H1 (cell line): ENCODE results near the gene DPEP1. TPM values are rescaled to one million over a fixed set of nuclear protein-coding genes. Genes with fewer than 3 reads are reported as not detected.

Source experiments
- CTCF ChIA-PET: fragments of 300-600 bp; sonication (Branson Sonifier 250); formaldehyde crosslinking; loops from one replicate; lab custom pipeline; 2021; ENCODE audit not compliant: partially characterized antibody; lab: Charles Lee
- POLR2A ChIA-PET: fragments of 300-600 bp; sonication (Branson Sonifier 250); formaldehyde crosslinking; loops from one replicate; lab custom pipeline; 2021; ENCODE audit warnings: inconsistent platforms; ENCODE audit not compliant: partially characterized antibody; lab: Charles Lee
- DNase-seq, 2 experiments: peaks; one replicate each; pipeline versions ENCODE4 v3.0.0 to v3.0.0-alpha.2; 2010 to 2022; ENCODE audit warnings: low spot score in 2 of 2, low read depth in 1 of 2, mixed read lengths in 1 of 2
- FAIRE-seq: peaks from 2 replicates; lab custom pipeline; 2011; peaks lifted over from hg19 to GRCh38; lab: Jason Lieb, UNC
- H2AFZ ChIP-seq: 2 replicates; pipeline ENCODE4 v1.8.1; 2012; ENCODE audit warnings: low read length, inconsistent platforms
- H2AK5ac ChIP-seq: 2 replicates; pipeline ENCODE4 v1.6.1; 2013; ENCODE audit warnings: low read depth, low read length
- H2BK120ac ChIP-seq: replicated peaks from 2 replicates; pipeline ENCODE3; 2013; ENCODE audit warnings: low read depth, low read length, inconsistent platforms
- H2BK12ac ChIP-seq: 2 replicates; pipeline ENCODE4 v1.6.1; 2013; ENCODE audit warnings: low read depth, low read length
- H2BK15ac ChIP-seq: 2 replicates; pipeline ENCODE4 v1.6.1; 2013; ENCODE audit warnings: low read length
- H2BK20ac ChIP-seq: 2 replicates; pipeline ENCODE4 v1.6.1; 2013; ENCODE audit warnings: low read length
- H2BK5ac ChIP-seq: 2 replicates; pipeline ENCODE4 v1.6.1; 2013; ENCODE audit warnings: low read depth, low read length
- H3K14ac ChIP-seq: 2 replicates; pipeline ENCODE4 v1.6.1; 2013; ENCODE audit warnings: inconsistent platforms; ENCODE audit not compliant: insufficient read length
- H3K18ac ChIP-seq: 2 replicates; pipeline ENCODE4 v1.6.1; 2013; ENCODE audit warnings: low read length; ENCODE audit errors: extremely low read depth
- H3K23ac ChIP-seq: 2 replicates; pipeline ENCODE4 v1.6.1; 2013; ENCODE audit warnings: inconsistent platforms; ENCODE audit not compliant: insufficient read length
- H3K23me2 ChIP-seq: 2 replicates; pipeline ENCODE4 v1.6.1; 2013; ENCODE audit warnings: low read depth, low read length
- H3K27ac ChIP-seq: 2 replicates; pipeline ENCODE4 v1.6.1; 2011; ENCODE audit warnings: low read depth, low read length, inconsistent platforms
- H3K27me3 ChIP-seq, 4 experiments: replicated peaks in 1 of 4; 1 replicate in 1 of 4; 2 replicates in 3 of 4; pipeline versions ENCODE4 v1.6.1 to v1.8.1; 2011 to 2013; ENCODE audit warnings: low read length in 3 of 4, mild to moderate bottlenecking in 3 of 4, inconsistent platforms in 2 of 4, mixed read lengths in 2 of 4, moderate library complexity in 1 of 4; ENCODE audit not compliant: control insufficient read depth in 3 of 4, insufficient read depth in 3 of 4; ENCODE audit errors: extremely low read depth in 1 of 4
- H3K36me3 ChIP-seq, 4 experiments: 2 replicates each; pipeline versions ENCODE4 v1.6.1 to v1.8.1; 2011 to 2013; ENCODE audit warnings: mild to moderate bottlenecking in 4 of 4, low read length in 3 of 4, moderate library complexity in 2 of 4, control low read depth in 1 of 4, inconsistent platforms in 1 of 4; ENCODE audit not compliant: insufficient read depth in 4 of 4, control insufficient read depth in 2 of 4
- H3K4ac ChIP-seq: replicated peaks from 2 replicates; pipeline ENCODE3; 2013; ENCODE audit warnings: low read length, low read depth, mixed read lengths, inconsistent platforms; ENCODE audit not compliant: insufficient read length
- H3K4me1 ChIP-seq, 4 experiments: replicated peaks in 1 of 4; 1 replicate in 1 of 4; 2 replicates in 3 of 4; pipeline versions ENCODE4 v1.6.1 to v1.8.1; 2011 to 2013; ENCODE audit warnings: low read length in 3 of 4, inconsistent platforms in 2 of 4, mixed read lengths in 1 of 4; ENCODE audit not compliant: insufficient read depth in 4 of 4, control insufficient read depth in 3 of 4
- H3K4me2 ChIP-seq, 2 experiments: 2 replicates each; pipeline versions ENCODE4 v1.6.1 to v1.8.1; 2011 to 2013; ENCODE audit warnings: low read depth in 2 of 2, low read length in 2 of 2, control low read depth in 1 of 2, inconsistent platforms in 1 of 2, mild to moderate bottlenecking in 1 of 2; ENCODE audit not compliant: insufficient read depth in 1 of 2
- H3K4me3 ChIP-seq, 4 experiments: fragments of 200-600, 300-600 bp in 1 of 4; sonication (generic), shearing (Covaris generic), sonication (Bioruptor Twin) in 1 of 4; 2 replicates each; pipeline versions ENCODE4 v1.5.1 to v1.8.1; 2011 to 2016; ENCODE audit warnings: low read length in 4 of 4, low read depth in 3 of 4, control low read depth in 2 of 4, inconsistent platforms in 2 of 4, mild to moderate bottlenecking in 2 of 4, mixed read lengths in 1 of 4, moderate library complexity in 1 of 4; ENCODE audit not compliant: insufficient read depth in 2 of 4; ENCODE audit errors: extremely low read depth in 1 of 4
- H3K56ac ChIP-seq: replicated peaks from 2 replicates; pipeline ENCODE3; 2013; ENCODE audit warnings: low read depth, mild to moderate bottlenecking, mixed read lengths, low read length, inconsistent platforms; ENCODE audit not compliant: insufficient read length
- H3K79me1 ChIP-seq: 2 replicates; pipeline ENCODE4 v1.6.1; 2013; ENCODE audit warnings: low read depth, low read length, control low read depth
- H3K79me2 ChIP-seq, 2 experiments: 2 replicates each; pipeline versions ENCODE4 v1.6.1 to v1.8.1; 2012 to 2013; ENCODE audit warnings: low read length in 2 of 2, mild to moderate bottlenecking in 2 of 2, inconsistent platforms in 1 of 2; ENCODE audit not compliant: insufficient read depth in 2 of 2, control insufficient read depth in 1 of 2
- H3K9ac ChIP-seq, 4 experiments: replicated peaks in 1 of 4; 1 replicate in 1 of 4; 2 replicates in 3 of 4; pipeline versions ENCODE4 v1.6.1 to v1.8.1; 2011 to 2013; ENCODE audit warnings: low read depth in 3 of 4, low read length in 3 of 4, control low read depth in 2 of 4, mild to moderate bottlenecking in 2 of 4, moderate library complexity in 2 of 4, inconsistent platforms in 1 of 4; ENCODE audit errors: extremely low read depth in 1 of 4
- H3K9me3 ChIP-seq, 2 experiments: 2 replicates each; pipeline versions ENCODE4 v1.6.1 to v1.8.1; 2012 to 2013; ENCODE audit warnings: mild to moderate bottlenecking in 2 of 2, moderate library complexity in 2 of 2, control low read depth in 1 of 2, inconsistent platforms in 1 of 2, low read depth in 1 of 2, low read length in 1 of 2, mixed read lengths in 1 of 2; ENCODE audit not compliant: insufficient read depth in 2 of 2
- H4K20me1 ChIP-seq, 2 experiments: replicated peaks in 1 of 2; 2 replicates each; pipeline versions ENCODE3 to v1.8.1; 2011 to 2013; ENCODE audit warnings: inconsistent platforms in 2 of 2, low read length in 2 of 2, mild to moderate bottlenecking in 1 of 2; ENCODE audit not compliant: insufficient read depth in 2 of 2, control insufficient read depth in 1 of 2
- H4K5ac ChIP-seq: 2 replicates; pipeline ENCODE4 v1.6.1; 2013; ENCODE audit warnings: low read length, low read depth, mixed read lengths, inconsistent platforms; ENCODE audit not compliant: insufficient read length
- H4K8ac ChIP-seq: 2 replicates; pipeline ENCODE4 v1.8.0; 2013; ENCODE audit warnings: mild to moderate bottlenecking, moderate library complexity, low read length, inconsistent platforms; ENCODE audit not compliant: insufficient read depth; ENCODE audit errors: extremely low read depth
- H4K91ac ChIP-seq: replicated peaks from 2 replicates; pipeline ENCODE3; 2013; ENCODE audit warnings: low read length, mixed read lengths, inconsistent platforms; ENCODE audit not compliant: insufficient read length
- BACH1 ChIP-seq: IDR thresholded peaks from 2 replicates; pipeline ENCODE4 v1.6.1; 2012; ENCODE audit warnings: low read length, improper control_type of control experiment
- BRCA1 ChIP-seq: IDR thresholded peaks from 2 replicates; pipeline ENCODE4 v1.6.1; 2012; ENCODE audit warnings: low read depth, low read length, improper control_type of control experiment
- CHD1 ChIP-seq: IDR thresholded peaks from 2 replicates; pipeline ENCODE4 v1.6.1; 2012; ENCODE audit warnings: low read depth, low read length, improper control_type of control experiment
- MAFK ChIP-seq: IDR thresholded peaks from 2 replicates; pipeline ENCODE4 v1.6.1; 2012; ENCODE audit warnings: low read depth, mild to moderate bottlenecking, improper control_type of control experiment, low read length
- POU5F1 ChIP-seq: IDR thresholded peaks from 2 replicates; pipeline ENCODE4 v1.6.1; 2011; ENCODE audit warnings: low read depth, mild to moderate bottlenecking, low read length, moderate library complexity
- SIRT6 ChIP-seq: IDR thresholded peaks from one replicate; pipeline ENCODE4 v1.7.1; 2012; ENCODE audit warnings: low read length, inconsistent platforms
- TBP ChIP-seq: IDR thresholded peaks from 2 replicates; pipeline ENCODE4 v1.6.1; 2011; ENCODE audit warnings: low read depth, low read length, improper control_type of control experiment
- WGBS, 2 experiments: shearing (Covaris generic) in 1 of 2; methylation state at CpG; one replicate each; pipeline versions ENCODE4 v1.1.6 to v1.1.7; 2013 to 2015; ENCODE audit warnings: low lambda C conversion rate in 2 of 2, mixed read lengths in 2 of 2, inconsistent platforms in 1 of 2, low coverage in 1 of 2, missing lambda C conversion rate in 1 of 2; ENCODE audit not compliant: insufficient replicate concordance in 2 of 2, insufficient coverage in 1 of 2, insufficient read length in 1 of 2; ENCODE audit errors: extremely low coverage in 1 of 2, missing lambda C conversion rate in 1 of 2; 5-methylcytosine and 5-hydroxymethylcytosine counted together
- polyA plus RNA-seq, 7 experiments: library from polyadenylated mRNA; depleted of rRNA in 3 of 7; stranded (reverse) in 5 of 7; unstranded in 2 of 7; fragments of >200 nt in 5 of 7; fragments of 200-250 nt in 2 of 7; gene quantifications; 1 replicate in 5 of 7; 2 replicates in 1 of 7; 4 replicates in 1 of 7; pipeline versions ENCODE4 v1.2.1 to v1.2.3, GENCODE V29; 2011 to 2013; ENCODE audit warnings: missing spikeins in 2 of 7, mixed read lengths in 2 of 7
- total RNA-seq: library from RNA; stranded (reverse); fragmentation: NEBNext Ultra II Directional; extraction: Animal tissue kit (Norgen Biotek cat#: 25700); gene quantifications from 2 replicates; pipeline ENCODE4 v1.2.1, GENCODE V29; 2021

DPEP1 gene
- total and polyA plus RNA-seq, 2 of the 8 experiments (the other 6 are each of a cell fraction or from before 2014, with no cell fraction given): 2.8 to 3.1 TPM

DNA sequence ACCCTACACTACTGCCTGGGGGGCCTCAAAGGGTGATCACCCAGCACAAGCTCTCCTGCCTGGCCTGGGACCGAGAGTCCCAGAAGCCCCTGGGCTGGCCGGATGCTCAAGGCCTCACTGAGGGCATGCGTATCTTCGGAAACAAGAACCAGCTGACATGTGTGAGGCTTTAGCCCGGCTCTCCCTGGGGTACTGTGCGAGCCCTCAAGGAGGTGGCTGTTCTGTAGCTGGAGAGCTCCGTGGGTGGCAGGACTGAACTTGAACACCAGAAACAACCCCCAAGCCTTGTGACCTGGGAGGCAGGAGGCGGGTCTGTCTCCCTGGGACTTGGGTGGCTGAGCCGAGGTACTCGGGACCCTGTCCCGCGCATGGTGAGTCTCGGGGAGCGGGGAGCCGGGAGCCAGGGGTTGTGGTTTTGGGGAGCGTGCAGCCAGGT is 7.0 kb downstream of the DPEP1 start:
- Histone ChIP-seq H3K79me1 (no peaks in the 10 kb centered on the region), H2BK15ac (peak overlapping the region; percentile 55; the same call in 1 of the 2 replicates), H4K91ac (no peak overlapping the region), H3K4me1 (peaks cover 0 to 22% (median 6%) of the 10 kb centered on the region in 4 experiments; a peak in 6 of 7 replicates), H3K27ac (no peak overlapping the region), H3K18ac (peak overlapping the region; percentile 13; the same call in 1 of the 2 replicates), H2AK5ac (no peak overlapping the region), H3K79me2 (no peaks in the 10 kb centered on the region), H3K4me3 (no peak overlapping the region), H3K27me3 (peaks cover 0 to 15% (median 7%) of the 10 kb centered on the region in 4 experiments; a peak in 5 of 7 replicates), H3K23me2 (no peaks in the 10 kb centered on the region), H2BK20ac (no peak overlapping the region), H3K23ac (no peak overlapping the region), H2AFZ (no peak overlapping the region), H3K36me3 (no peaks in the 10 kb centered on the region), H2BK120ac (no peak overlapping the region), H4K8ac (peak overlapping the region; percentile 57), H4K5ac (peak overlapping the region; percentile 25), H2BK12ac (no peak overlapping the region; the same call in 1 of the 2 replicates), H3K14ac (no peak overlapping the region), H3K56ac (no peak overlapping the region), H3K9ac (no peak overlapping the region), H3K9me3 (no peaks in the 10 kb centered on the region), H3K4me2 (no peak overlapping the region), H4K20me1 (no peaks in the 10 kb centered on the region), H2BK5ac (no peak overlapping the region), H3K4ac (no peak overlapping the region)
- 85% methylated on average over 14 of the region's 16 CpGs; no CpG with 5 or more reads in 1 of the 2 experiments for WGBS, 2 experiments
- no peak for DNase-seq
- no peak for FAIRE-seq
- POLR2A ChIA-PET: interaction anchor here (0.5 to 1.1 kb wide), 3 partner anchors 21 to 360 kb away, joined by 3 to 4 read pairs (median 3); no protein-coding TSS in a partner anchor
- CTCF ChIA-PET: interaction anchor here (1.3 to 4.9 kb wide), 4 partner anchors 10 to 21 kb away, joined by 4 to 24 read pairs (median 8); no protein-coding TSS in a partner anchor
- TF ChIP-seq BRCA1 (no peak), SIRT6 (no peak), POU5F1 (no peak), MAFK (no peak), TBP (no peak), BACH1 (no peak), CHD1 (no peak)
